ENCODE data around the gene NEURL1B. TPM values are rescaled to one million over a fixed set of nuclear protein-coding genes. Genes with fewer than 3 reads are reported as not detected.

The NEURL1B gene
- total and polyA plus RNA-seq, 2 donors (not counting 1 experiment from before 2014, with no cell fraction given) = 0.06 to 0.17 TPM

DNA sequence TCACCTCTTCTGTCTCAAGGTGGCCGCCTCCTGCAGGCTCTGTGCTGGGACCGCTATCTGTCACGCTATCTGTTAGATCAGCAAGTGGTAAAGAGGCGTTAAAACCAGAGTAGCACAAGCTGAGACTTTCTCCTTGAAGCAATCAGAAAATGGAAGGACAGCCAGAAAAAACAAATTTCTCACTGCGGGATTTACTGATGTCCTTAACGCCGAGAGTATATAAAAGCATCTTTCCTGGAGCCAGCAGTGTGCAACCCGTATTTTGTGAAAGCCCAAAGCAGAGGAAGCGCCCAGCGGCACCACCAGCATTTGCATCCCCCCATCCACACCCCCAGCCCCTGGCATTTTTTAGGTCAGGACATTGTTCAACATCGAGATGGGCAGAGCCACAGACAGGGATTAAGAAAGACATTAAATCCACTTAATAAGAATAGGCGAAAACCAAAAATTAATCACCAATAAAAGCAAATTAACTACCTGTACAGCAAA lies 81.3 kb downstream of the NEURL1B start:
- H3K27ac Mint-ChIP-seq = no peak overlapping the region
- no peak for DNase-seq
- CTCF ChIA-PET = interaction anchor here (2.3 to 3.4 kb wide), 2 partner anchors 9 to 50 kb away, joined by 6 to 25 read pairs; no protein-coding TSS in a partner anchor

DNA sequence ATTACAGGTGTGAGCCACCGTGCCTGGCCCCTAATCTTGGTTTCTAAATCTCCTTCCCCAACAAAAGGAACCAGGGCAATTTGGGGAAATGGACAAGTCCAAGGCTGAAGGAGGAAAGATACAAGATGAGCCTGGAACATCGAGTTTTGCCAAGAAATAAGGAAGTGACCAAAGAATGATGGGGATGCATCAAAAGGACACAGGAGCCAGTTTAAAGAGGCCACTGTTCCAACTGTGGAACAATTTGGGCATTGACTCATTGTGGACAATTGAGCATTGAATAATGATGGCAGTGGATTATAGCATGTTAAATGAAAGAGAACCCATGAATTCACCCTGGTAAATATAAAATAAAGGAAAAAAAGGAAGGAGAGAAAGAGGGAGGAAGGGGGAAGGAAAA lies 82.4 kb downstream of the NEURL1B start:
- Histone ChIP-seq H3K27me3 (replicated peaks in 1 of 4; ENCODE audit: control extremely low read depth in 1 of 4, control insufficient read depth in 3 of 4, insufficient read depth in 4 of 4, low read length in 3 of 4) (no peaks in the 10 kb centered on the region), H3K79me2 (ENCODE audit: control insufficient read depth, insufficient read depth, low read length) (no peaks in the 10 kb centered on the region), H3K4me2 (replicated peaks; ENCODE audit: low read depth, low read length, poor library complexity, severe bottlenecking) (no peak overlapping the region), H3K4me3 (ENCODE audit: control extremely low read depth in 1 of 5, extremely low read depth in 1 of 5, insufficient read depth in 1 of 5, low read depth in 2 of 5, low read length in 4 of 5) (no peak overlapping the region), H3K27ac (ENCODE audit: low read length in 2 of 2) (no peak overlapping the region), H3K4me1 (ENCODE audit: control insufficient read depth in 2 of 2, insufficient read depth in 2 of 2, low read length in 2 of 2) (no peaks in the 10 kb centered on the region), H2AFZ (ENCODE audit: insufficient read depth, low read depth, low read length, poor library complexity, severe bottlenecking) (no peak overlapping the region), H4K20me1 (ENCODE audit: control insufficient read depth, insufficient read depth, low read length, poor library complexity, severe bottlenecking) (no peaks in the 10 kb centered on the region), H3K9me3 (ENCODE audit: control extremely low read depth in 1 of 3, control insufficient read depth in 2 of 3, insufficient read depth in 1 of 3, low read length in 2 of 3) (peaks cover 0 to 3% (median 0%) of the 10 kb centered on the region in 3 donors), H3K36me3 (replicated peaks in 1 of 2; ENCODE audit: control extremely low read depth in 1 of 2, control insufficient read depth in 1 of 2, extremely low read depth in 1 of 2, insufficient read depth in 2 of 2, low read length in 1 of 2) (no peaks in the 10 kb centered on the region), H3K9ac (ENCODE audit: low read length) (no peak overlapping the region)
- ChIA-PET CTCF (interaction anchor here (0.6 to 3.4 kb wide), 4 partner anchors 10 to 207 kb away, joined by 3 to 25 read pairs (median 6); no protein-coding TSS in a partner anchor), POLR2A (no interaction called here)
- H3K4me3 Mint-ChIP-seq = no peak overlapping the region
- H3K27ac Mint-ChIP-seq = no peak overlapping the region
- no peaks in the 10 kb centered on the region for H3K4me1 Mint-ChIP-seq
- DNase-seq (no peak), ATAC-seq (ENCODE audit: low read depth) (no peak)
- intact Hi-C loops (cut with micrococcal nuclease) = no loop called here
- no peaks in the 10 kb centered on the region for H3K27me3 Mint-ChIP-seq
- no peaks in the 10 kb centered on the region for H3K9me3 Mint-ChIP-seq (ENCODE audit: insufficient read depth)
- no peak for TF ChIP-seq EZH2 (IDR thresholded peaks at IDR 0.05; ENCODE audit: borderline replicate concordance, insufficient read depth, low read depth, low read length, poor library complexity, severe bottlenecking)
- TF ChIP-seq, protein P1, sequence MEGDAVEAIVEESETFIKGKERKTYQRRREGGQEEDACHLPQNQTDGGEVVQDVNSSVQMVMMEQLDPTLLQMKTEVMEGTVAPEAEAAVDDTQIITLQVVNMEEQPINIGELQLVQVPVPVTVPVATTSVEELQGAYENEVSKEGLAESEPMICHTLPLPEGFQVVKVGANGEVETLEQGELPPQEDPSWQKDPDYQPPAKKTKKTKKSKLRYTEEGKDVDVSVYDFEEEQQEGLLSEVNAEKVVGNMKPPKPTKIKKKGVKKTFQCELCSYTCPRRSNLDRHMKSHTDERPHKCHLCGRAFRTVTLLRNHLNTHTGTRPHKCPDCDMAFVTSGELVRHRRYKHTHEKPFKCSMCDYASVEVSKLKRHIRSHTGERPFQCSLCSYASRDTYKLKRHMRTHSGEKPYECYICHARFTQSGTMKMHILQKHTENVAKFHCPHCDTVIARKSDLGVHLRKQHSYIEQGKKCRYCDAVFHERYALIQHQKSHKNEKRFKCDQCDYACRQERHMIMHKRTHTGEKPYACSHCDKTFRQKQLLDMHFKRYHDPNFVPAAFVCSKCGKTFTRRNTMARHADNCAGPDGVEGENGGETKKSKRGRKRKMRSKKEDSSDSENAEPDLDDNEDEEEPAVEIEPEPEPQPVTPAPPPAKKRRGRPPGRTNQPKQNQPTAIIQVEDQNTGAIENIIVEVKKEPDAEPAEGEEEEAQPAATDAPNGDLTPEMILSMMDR (IDR thresholded peaks at IDR 0.05) = no peak
- 67% methylated on average over 1 of the region's 2 CpGs for WGBS (ENCODE audit: insufficient coverage)

More for the DNA sequence above, 81.3 kb downstream of the NEURL1B start:
- H3K27me3 ChIP-seq (replicated peaks in 1 of 4; ENCODE audit: control extremely low read depth in 1 of 4, control insufficient read depth in 3 of 4, insufficient read depth in 4 of 4, low read length in 3 of 4) = no peaks in the 10 kb centered on the region
- intact Hi-C loops (cut with micrococcal nuclease) = no loop called here
- H4K20me1 ChIP-seq (ENCODE audit: control insufficient read depth, insufficient read depth, low read length, poor library complexity, severe bottlenecking) = no peaks in the 10 kb centered on the region
- no peak overlapping the region for H3K27ac ChIP-seq (ENCODE audit: low read length in 2 of 2)
- Mint-ChIP-seq H3K4me3 (no peak overlapping the region), H3K9me3 (ENCODE audit: insufficient read depth) (no peaks in the 10 kb centered on the region), H3K27me3 (no peaks in the 10 kb centered on the region), H3K4me1 (no peaks in the 10 kb centered on the region)
- no peak overlapping the region for H3K4me2 ChIP-seq (replicated peaks; ENCODE audit: low read depth, low read length, poor library complexity, severe bottlenecking)
- H3K9me3 ChIP-seq (ENCODE audit: control extremely low read depth in 1 of 3, control insufficient read depth in 2 of 3, insufficient read depth in 1 of 3, low read length in 2 of 3) = peaks cover 0 to 3% (median 0%) of the 10 kb centered on the region in 3 donors
- ATAC-seq (ENCODE audit: low read depth) = no peak
- H3K79me2 ChIP-seq (ENCODE audit: control insufficient read depth, insufficient read depth, low read length) = no peaks in the 10 kb centered on the region
- no peak overlapping the region for H3K4me3 ChIP-seq (ENCODE audit: control extremely low read depth in 1 of 5, extremely low read depth in 1 of 5, insufficient read depth in 1 of 5, low read depth in 2 of 5, low read length in 4 of 5)
- no peak overlapping the region for H2AFZ ChIP-seq (ENCODE audit: insufficient read depth, low read depth, low read length, poor library complexity, severe bottlenecking)
- 90% methylated on average over 10 of the region's 12 CpGs for WGBS (ENCODE audit: insufficient coverage)
- TF ChIP-seq EZH2 (IDR thresholded peaks at IDR 0.05; ENCODE audit: borderline replicate concordance, insufficient read depth, low read depth, low read length, poor library complexity, severe bottlenecking) = no peak
- TF ChIP-seq, protein P1 (IDR thresholded peaks at IDR 0.05) = no peak
- POLR2A ChIA-PET = no interaction called here
- H3K9ac ChIP-seq (ENCODE audit: low read length) = no peak overlapping the region
- no peaks in the 10 kb centered on the region for H3K36me3 ChIP-seq (replicated peaks in 1 of 2; ENCODE audit: control extremely low read depth in 1 of 2, control insufficient read depth in 1 of 2, extremely low read depth in 1 of 2, insufficient read depth in 2 of 2, low read length in 1 of 2)
- no peaks in the 10 kb centered on the region for H3K4me1 ChIP-seq (ENCODE audit: control insufficient read depth in 2 of 2, insufficient read depth in 2 of 2, low read length in 2 of 2)

All from B cell (primary cell).